ENCODE data around the gene LUC7L3.

Gene LUC7L3

DNA sequence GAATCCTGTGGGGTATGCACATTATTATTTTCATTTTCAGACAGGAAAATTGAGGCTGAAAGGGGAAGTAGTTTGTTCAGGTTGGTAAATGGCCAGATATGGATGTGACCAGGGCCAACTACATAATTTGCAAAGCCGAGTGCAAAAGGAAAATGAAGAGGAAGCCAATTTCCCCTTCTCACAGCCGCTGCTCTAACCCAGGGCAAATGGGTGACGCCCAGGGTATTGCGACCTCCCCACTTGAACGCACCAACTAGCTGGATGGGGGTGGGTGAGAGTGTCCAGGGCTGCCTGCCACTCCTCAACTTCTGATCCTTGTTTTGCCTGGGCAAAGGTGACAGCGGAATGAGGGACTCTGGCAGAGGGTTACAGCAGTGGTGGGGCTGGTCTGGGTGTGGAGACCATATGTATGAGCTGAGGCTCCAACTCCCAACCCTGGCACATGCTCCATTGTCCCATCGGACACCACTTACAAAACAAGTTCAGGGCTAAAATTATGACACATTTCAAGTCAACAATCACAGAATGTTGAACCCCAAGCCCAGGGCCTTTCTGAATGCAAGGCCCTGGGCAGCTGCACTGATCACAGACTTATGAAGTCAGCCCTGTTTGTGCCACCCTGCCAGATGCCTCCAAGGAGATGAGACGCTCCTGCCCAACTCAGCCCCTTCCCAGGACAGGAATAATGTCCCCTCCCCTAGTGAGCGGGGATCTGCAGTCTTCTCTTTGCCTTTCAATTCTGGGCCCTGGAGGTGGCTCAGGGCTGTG lies 46.2 kb downstream of the LUC7L3 start:
- no peak overlapping the region for H3K27ac ChIP-seq
- no peak for TF ChIP-seq ZFX (IDR thresholded peaks at IDR 0.05; ENCODE audit: borderline replicate concordance)
- TF ChIP-seq, protein P1, sequence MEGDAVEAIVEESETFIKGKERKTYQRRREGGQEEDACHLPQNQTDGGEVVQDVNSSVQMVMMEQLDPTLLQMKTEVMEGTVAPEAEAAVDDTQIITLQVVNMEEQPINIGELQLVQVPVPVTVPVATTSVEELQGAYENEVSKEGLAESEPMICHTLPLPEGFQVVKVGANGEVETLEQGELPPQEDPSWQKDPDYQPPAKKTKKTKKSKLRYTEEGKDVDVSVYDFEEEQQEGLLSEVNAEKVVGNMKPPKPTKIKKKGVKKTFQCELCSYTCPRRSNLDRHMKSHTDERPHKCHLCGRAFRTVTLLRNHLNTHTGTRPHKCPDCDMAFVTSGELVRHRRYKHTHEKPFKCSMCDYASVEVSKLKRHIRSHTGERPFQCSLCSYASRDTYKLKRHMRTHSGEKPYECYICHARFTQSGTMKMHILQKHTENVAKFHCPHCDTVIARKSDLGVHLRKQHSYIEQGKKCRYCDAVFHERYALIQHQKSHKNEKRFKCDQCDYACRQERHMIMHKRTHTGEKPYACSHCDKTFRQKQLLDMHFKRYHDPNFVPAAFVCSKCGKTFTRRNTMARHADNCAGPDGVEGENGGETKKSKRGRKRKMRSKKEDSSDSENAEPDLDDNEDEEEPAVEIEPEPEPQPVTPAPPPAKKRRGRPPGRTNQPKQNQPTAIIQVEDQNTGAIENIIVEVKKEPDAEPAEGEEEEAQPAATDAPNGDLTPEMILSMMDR (IDR thresholded peaks at IDR 0.05): no peak

DNA sequence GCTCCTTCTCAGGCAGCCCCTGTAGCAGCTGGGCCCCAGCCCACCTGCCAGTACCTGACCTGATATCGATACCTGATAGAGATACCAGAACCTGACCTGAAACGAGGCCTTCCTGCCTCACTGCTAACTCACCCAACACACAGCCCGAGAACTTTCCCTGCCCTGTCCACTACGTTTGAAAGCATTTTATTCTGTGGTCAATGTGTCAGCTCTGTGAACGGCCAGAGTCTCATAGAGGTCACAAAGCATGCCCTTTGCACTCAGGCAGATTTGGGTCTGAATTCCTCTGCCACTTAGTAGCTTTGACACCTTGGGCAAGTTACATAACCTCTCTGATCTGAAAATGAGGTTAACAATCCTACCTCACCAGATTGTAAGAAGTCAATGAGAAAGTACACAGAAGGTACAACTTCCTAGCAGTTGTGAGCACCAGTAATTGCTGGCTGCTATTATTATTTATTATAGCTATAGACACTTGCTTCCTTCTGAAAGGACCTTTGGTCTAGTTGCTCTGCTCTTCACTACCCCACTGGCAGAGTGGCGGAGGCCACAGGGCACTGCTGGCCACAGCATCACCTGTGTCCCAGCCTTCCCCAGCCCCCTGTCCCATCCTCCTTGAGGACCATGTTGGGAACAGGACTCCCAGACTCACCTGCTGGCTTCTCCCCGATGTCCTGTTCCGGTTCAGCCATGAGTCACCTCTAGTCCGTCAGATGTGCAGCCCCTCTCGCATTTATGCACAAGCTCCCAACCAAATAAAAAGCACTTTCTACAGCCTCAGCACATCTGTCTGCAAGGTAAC lies 47.0 kb downstream of the LUC7L3 start:
- H3K27ac ChIP-seq: no peak overlapping the region

DNA sequence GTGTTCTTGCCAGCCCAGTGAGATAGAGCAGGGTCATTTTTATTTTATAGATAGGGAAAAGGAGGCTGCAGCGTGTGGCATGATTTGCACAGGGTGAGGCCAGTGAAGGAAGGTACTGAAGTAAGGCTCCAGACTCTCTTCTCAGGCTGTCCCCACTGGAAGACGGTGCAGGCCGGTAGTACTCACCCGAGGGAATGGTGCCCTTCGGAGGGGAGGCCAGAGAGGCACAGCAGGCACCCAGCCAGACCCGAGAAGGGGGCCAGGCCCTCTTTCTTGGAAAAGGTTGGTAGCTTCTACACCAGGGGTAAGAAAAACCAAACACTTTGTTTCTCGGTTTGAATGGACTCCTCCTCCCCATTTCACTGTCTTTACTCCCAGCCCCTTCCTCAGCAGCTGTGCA lies 47.6 kb downstream of the LUC7L3 start:
- H3K27ac ChIP-seq: no peak overlapping the region
- no peak for TF ChIP-seq ZFX (IDR thresholded peaks at IDR 0.05; ENCODE audit: borderline replicate concordance)
- TF ChIP-seq, protein P1 (IDR thresholded peaks at IDR 0.05): no peak

More for the DNA sequence above, 47.0 kb downstream of the LUC7L3 start:
- no peak for TF ChIP-seq ZFX (IDR thresholded peaks at IDR 0.05; ENCODE audit: borderline replicate concordance)
- TF ChIP-seq, protein P1 (IDR thresholded peaks at IDR 0.05): no peak

DNA sequence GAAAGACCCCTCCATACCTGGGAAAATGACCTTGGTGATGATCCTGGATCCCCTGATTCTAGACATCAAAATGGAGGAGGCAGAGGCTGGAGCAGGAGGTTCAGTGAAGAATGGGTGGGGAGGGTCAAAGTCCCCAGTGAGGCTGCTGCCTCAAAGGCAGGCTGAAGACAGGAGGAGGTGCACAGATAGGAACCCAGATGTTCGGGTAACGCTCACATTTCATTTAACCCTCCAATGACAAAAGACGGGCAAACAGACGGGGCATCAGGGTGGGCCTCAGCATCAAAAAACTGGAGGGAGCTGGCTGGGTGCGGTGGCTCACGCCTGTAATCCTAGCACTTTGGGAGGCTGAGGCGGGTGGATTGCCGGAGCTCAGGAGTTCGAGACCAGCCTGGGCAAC lies 48.0 kb downstream of the LUC7L3 start, which contains the start of gene ANKRD40CL:
ANKRD40CL (minus strand) TSS at position 73 of the 400 bp plus-strand sequence. CDS start 605 bp downstream, outside the sequence.
- TF ChIP-seq ZFX (IDR thresholded peaks at IDR 0.05; ENCODE audit: borderline replicate concordance): no peak
- TF ChIP-seq, protein P1 (IDR thresholded peaks at IDR 0.05): no peak
- H3K27ac ChIP-seq: peak within 1 kb of the TSS; percentile 69

DNA sequence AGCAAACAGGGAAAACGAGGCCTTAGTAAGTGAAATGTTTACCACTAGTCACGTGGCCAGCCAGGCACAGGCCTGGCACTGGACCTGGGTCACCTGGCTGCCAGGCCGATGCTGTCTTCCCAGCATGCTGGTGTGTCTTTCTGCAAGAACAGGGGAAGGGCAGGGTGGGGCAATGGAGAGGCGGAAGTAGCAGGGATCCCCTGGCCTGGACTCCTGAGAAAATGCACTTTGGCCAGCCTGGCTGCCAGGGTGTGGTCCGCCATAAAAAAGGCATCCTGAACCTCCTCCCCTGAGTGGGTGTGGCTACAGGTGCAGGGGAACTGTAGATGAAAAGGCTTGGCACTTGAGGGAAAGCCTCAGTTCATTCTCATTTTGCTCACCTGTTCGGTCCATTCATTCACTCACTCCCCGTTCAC lies 49.0 kb downstream of the LUC7L3 start:
- peak overlapping the region; percentile 69 for H3K27ac ChIP-seq

DNA sequence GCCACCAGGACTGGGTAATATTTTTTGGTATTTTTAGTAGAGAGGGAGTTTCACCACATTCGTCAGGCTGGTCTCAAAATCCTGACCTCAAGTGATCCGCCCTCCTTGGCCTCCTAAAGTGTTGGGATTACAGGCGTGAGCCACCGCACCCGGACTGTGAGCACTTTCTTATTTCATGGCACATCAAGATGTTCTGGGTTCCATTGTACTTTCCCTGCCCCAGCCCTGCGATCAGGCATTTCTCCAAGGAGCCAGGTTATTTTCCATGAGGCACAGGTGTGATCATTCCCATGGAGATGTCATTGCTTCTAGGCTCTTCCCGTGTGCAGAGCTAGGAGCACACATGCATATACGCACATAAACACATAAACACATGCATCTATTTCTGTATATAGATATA lies 50.5 kb downstream of the LUC7L3 start:
- no peak for TF ChIP-seq ZFX (IDR thresholded peaks at IDR 0.05; ENCODE audit: borderline replicate concordance)
- TF ChIP-seq, protein P1 (IDR thresholded peaks at IDR 0.05): no peak
- no peak overlapping the region for H3K27ac ChIP-seq

More for the DNA sequence above, 49.0 kb downstream of the LUC7L3 start:
- no peak for TF ChIP-seq ZFX (IDR thresholded peaks at IDR 0.05; ENCODE audit: borderline replicate concordance)
- TF ChIP-seq, protein P1 (IDR thresholded peaks at IDR 0.05): no peak
